LNCaP clone FGC (cell line): ENCODE data around the gene DOCK9.

ENCODE experiments used
- DNase-seq: peaks from one replicate; pipeline ENCODE4 v3.0.0-alpha.2; 2011; ENCODE audit warnings: low read depth
- H3K4me3 ChIP-seq: 2 replicates; pipeline ENCODE4 v1.5.1; 2011; ENCODE audit warnings: mild to moderate bottlenecking, low read depth, low read length, control low read depth
- CTCF ChIP-seq: IDR thresholded peaks from 2 replicates; pipeline ENCODE4 v1.5.1; 2012; ENCODE audit warnings: mild to moderate bottlenecking; ENCODE audit not compliant: control insufficient read depth, insufficient read depth; ENCODE audit errors: extremely low read depth

The DOCK9 gene

GRCh38 chr13:98915563-98915962 is 62.3 kb downstream of the DOCK9 start:
- TF ChIP-seq CTCF, result no peak
- H3K4me3 ChIP-seq, result no peak overlapping the region
- DNase-seq, result no peak

- no peak for DNase-seq
- no peak for TF ChIP-seq CTCF
- no peak overlapping the region for H3K4me3 ChIP-seq
Observed at GRCh38 chr13:98913741-98914140, 64.1 kb downstream of the DOCK9 start.

GRCh38 chr13:98912846-98913245 is 65.0 kb downstream of the DOCK9 start:
- TF ChIP-seq CTCF, result no peak
- no peak overlapping the region for H3K4me3 ChIP-seq
- DNase-seq, result no peak

- H3K4me3 ChIP-seq, result no peak overlapping the region
- DNase-seq, result no peak
- TF ChIP-seq CTCF, result no peak
Observed at GRCh38 chr13:98910501-98910951, 67.3 kb downstream of the DOCK9 start.

- no peak overlapping the region for H3K4me3 ChIP-seq
- DNase-seq, result no peak
- no peak for TF ChIP-seq CTCF
Observed at GRCh38 chr13:98909016-98909415, 68.8 kb downstream of the DOCK9 start.

GRCh38 chr13:98906746-98907502 is 70.9 kb downstream of the DOCK9 start:
- no peak for TF ChIP-seq CTCF
- DNase-seq, result no peak
- H3K4me3 ChIP-seq, result no peak overlapping the region

GRCh38 chr13:98905199-98905598 is 72.7 kb downstream of the DOCK9 start:
- TF ChIP-seq CTCF, result no peak

More at GRCh38 chr13:98905199-98905598, 72.7 kb downstream of the DOCK9 start:
- DNase-seq, result no peak
- no peak overlapping the region for H3K4me3 ChIP-seq
